Measurements from ENCODE around the gene LIG1. TPM values are rescaled to one million over a fixed set of nuclear protein-coding genes. Genes with fewer than 3 reads are reported as not detected.

LIG1 gene
- total and polyA plus RNA-seq, 2 of the 13 experiments (the other 11 are each of a cell fraction or from before 2014, with no cell fraction given) = 20.1 to 64.4 TPM

DNA sequence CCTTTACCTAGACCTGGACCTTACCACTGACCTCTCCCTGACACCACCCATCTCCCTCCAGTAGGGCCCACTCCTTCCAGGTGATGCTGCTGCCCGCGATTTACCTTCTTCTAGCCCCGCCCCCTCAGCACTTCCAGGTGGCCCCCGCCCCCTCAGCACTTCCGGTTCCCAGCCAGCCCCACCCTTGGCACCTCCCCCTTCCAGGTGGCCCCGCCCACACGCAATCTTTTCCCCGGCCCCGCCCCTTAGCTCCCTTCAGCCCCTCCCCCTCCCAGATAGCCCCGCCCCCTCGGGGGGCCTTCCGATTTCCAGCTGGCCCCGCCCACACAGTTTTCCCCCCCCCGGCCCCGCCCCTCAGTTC is 586 bp downstream of the LIG1 start:
- 4% methylated on average over 15 of the region's 15 CpGs for WGBS (ENCODE audit: low lambda C conversion rate)
- Histone ChIP-seq H3K27ac (ENCODE audit: extremely low read length, insufficient read depth, low read length) (peak overlapping the region; percentile 99), H4K20me1 (ENCODE audit: insufficient read depth, low read length) (no peaks in the 10 kb centered on the region; the same call in 1 of the 2 replicates), H3K4me3 (replicated peaks in 1 of 3; ENCODE audit: insufficient read depth in 1 of 3, low read depth in 2 of 3, low read length in 3 of 3) (peak overlapping the region; percentile 93 to 99 (median 96)), H3K79me2 (ENCODE audit: insufficient read depth, low read length) (peaks cover 32% of the 10 kb centered on the region), H3K27me3 (ENCODE audit: control insufficient read depth in 1 of 2, insufficient read depth in 2 of 2, low read length in 2 of 2) (no peaks in the 10 kb centered on the region; a peak in 1 of 5 replicates), H3K9me3 (ENCODE audit: low read length) (no peaks in the 10 kb centered on the region), H3K4me2 (ENCODE audit: low read depth, low read length) (peak overlapping the region; percentile 92), H3K36me3 (replicated peaks in 1 of 2; ENCODE audit: control insufficient read depth in 1 of 2, insufficient read depth in 2 of 2, low read length in 2 of 2) (peaks cover 5 to 19% of the 10 kb centered on the region in 2 experiments), H3K9ac (ENCODE audit: insufficient read depth, low read depth, low read length) (peak overlapping the region; percentile 81), H3K4me1 (ENCODE audit: insufficient read depth, low read length) (peaks cover 26% of the 10 kb centered on the region), H2AFZ (ENCODE audit: low read length) (no peak overlapping the region)
- intact Hi-C loops (cut with micrococcal nuclease; ENCODE audit: unreplicated experiment) (no loop called here), in situ Hi-C loops (cut with HindIII; ENCODE audit: extremely low pct_ligation_motif_present, low pct_unique_long_range_greater_than_20kb) (no loop called here)
- ATAC-seq = peak; percentile 6
- POLR2A ChIA-PET = interaction anchor here (0.6 to 3.4 kb wide), 8 partner anchors 13 to 91 kb away, joined by 3 to 20 read pairs (median 4); partner anchors contain the start of genes CARD8 and PLA2G4C
- FAIRE-seq = peak; percentile 50
- no TSS peak for BruUV-seq (replicated peaks)
- peak; percentile 45 for DNase-seq (ENCODE audit: low spot score)
- CTCF ChIA-PET (ENCODE audit: low intra/inter-chr PET ratio, low total read pairs) = interaction anchor here (1.8 kb wide), 1 partner anchor 91 kb away, joined by 4 read pairs; no protein-coding TSS in a partner anchor
- TF ChIP-seq HNRNPLL (IDR thresholded peaks at IDR 0.05; ENCODE audit: low read depth, low read length, poor library complexity, severe bottlenecking) (no peak), NCOR1 (IDR thresholded peaks at IDR 0.05; ENCODE audit: borderline replicate concordance, low read length) (no peak), MAZ (IDR thresholded peaks at IDR 0.05; ENCODE audit: borderline replicate concordance, low read depth, low read length) (no peak), MAZ (CRISPR knock-in tag; IDR thresholded peaks at IDR 0.05; ENCODE audit: low read depth) (no peak), SP1 (IDR thresholded peaks at IDR 0.05) (no peak), SP1 (CRISPR knock-in tag; IDR thresholded peaks at IDR 0.05) (peak; percentile 53; the same call in 1 of the 2 replicates), FOXK1 (CRISPR knock-in tag; IDR thresholded peaks at IDR 0.05; ENCODE audit: borderline replicate concordance, low read depth) (peak; percentile 19; the same call in 1 of the 2 replicates), MEIS1 (CRISPR knock-in tag; IDR thresholded peaks at IDR 0.05; ENCODE audit: borderline replicate concordance) (no peak), GABPA (IDR thresholded peaks at IDR 0.05; ENCODE audit: low read depth, low read length) (peak; percentile 44), GABPA (CRISPR knock-in tag; IDR thresholded peaks at IDR 0.05; ENCODE audit: low read depth) (peak; percentile 80), SP140L (CRISPR knock-in tag; IDR thresholded peaks at IDR 0.05; ENCODE audit: borderline replicate concordance) (no peak), TEAD3 (CRISPR knock-in tag; optimal IDR thresholded peaks at IDR 0.05; ENCODE audit: borderline replicate concordance) (no peak)
- TF ChIP-seq, protein P1, sequence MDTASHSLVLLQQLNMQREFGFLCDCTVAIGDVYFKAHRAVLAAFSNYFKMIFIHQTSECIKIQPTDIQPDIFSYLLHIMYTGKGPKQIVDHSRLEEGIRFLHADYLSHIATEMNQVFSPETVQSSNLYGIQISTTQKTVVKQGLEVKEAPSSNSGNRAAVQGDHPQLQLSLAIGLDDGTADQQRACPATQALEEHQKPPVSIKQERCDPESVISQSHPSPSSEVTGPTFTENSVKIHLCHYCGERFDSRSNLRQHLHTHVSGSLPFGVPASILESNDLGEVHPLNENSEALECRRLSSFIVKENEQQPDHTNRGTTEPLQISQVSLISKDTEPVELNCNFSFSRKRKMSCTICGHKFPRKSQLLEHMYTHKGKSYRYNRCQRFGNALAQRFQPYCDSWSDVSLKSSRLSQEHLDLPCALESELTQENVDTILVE (CRISPR knock-in tag; IDR thresholded peaks at IDR 0.05) = no peak
- TF ChIP-seq, protein P2, sequence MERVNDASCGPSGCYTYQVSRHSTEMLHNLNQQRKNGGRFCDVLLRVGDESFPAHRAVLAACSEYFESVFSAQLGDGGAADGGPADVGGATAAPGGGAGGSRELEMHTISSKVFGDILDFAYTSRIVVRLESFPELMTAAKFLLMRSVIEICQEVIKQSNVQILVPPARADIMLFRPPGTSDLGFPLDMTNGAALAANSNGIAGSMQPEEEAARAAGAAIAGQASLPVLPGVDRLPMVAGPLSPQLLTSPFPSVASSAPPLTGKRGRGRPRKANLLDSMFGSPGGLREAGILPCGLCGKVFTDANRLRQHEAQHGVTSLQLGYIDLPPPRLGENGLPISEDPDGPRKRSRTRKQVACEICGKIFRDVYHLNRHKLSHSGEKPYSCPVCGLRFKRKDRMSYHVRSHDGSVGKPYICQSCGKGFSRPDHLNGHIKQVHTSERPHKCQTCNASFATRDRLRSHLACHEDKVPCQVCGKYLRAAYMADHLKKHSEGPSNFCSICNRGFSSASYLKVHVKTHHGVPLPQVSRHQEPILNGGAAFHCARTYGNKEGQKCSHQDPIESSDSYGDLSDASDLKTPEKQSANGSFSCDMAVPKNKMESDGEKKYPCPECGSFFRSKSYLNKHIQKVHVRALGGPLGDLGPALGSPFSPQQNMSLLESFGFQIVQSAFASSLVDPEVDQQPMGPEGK (CRISPR knock-in tag; IDR thresholded peaks at IDR 0.05) = peak; percentile 64
- TF ChIP-seq, protein P3, sequence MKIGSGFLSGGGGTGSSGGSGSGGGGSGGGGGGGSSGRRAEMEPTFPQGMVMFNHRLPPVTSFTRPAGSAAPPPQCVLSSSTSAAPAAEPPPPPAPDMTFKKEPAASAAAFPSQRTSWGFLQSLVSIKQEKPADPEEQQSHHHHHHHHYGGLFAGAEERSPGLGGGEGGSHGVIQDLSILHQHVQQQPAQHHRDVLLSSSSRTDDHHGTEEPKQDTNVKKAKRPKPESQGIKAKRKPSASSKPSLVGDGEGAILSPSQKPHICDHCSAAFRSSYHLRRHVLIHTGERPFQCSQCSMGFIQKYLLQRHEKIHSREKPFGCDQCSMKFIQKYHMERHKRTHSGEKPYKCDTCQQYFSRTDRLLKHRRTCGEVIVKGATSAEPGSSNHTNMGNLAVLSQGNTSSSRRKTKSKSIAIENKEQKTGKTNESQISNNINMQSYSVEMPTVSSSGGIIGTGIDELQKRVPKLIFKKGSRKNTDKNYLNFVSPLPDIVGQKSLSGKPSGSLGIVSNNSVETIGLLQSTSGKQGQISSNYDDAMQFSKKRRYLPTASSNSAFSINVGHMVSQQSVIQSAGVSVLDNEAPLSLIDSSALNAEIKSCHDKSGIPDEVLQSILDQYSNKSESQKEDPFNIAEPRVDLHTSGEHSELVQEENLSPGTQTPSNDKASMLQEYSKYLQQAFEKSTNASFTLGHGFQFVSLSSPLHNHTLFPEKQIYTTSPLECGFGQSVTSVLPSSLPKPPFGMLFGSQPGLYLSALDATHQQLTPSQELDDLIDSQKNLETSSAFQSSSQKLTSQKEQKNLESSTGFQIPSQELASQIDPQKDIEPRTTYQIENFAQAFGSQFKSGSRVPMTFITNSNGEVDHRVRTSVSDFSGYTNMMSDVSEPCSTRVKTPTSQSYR (CRISPR knock-in tag; IDR thresholded peaks at IDR 0.05; ENCODE audit: borderline replicate concordance) = 0 out of 2 replicates have a peak, but pooled peaks have one; percentile 16
- TF ChIP-seq, protein P4, sequence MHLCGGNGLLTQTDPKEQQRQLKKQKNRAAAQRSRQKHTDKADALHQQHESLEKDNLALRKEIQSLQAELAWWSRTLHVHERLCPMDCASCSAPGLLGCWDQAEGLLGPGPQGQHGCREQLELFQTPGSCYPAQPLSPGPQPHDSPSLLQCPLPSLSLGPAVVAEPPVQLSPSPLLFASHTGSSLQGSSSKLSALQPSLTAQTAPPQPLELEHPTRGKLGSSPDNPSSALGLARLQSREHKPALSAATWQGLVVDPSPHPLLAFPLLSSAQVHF (CRISPR knock-in tag; IDR thresholded peaks at IDR 0.05) = no peak
- TF ChIP-seq, protein P5, sequence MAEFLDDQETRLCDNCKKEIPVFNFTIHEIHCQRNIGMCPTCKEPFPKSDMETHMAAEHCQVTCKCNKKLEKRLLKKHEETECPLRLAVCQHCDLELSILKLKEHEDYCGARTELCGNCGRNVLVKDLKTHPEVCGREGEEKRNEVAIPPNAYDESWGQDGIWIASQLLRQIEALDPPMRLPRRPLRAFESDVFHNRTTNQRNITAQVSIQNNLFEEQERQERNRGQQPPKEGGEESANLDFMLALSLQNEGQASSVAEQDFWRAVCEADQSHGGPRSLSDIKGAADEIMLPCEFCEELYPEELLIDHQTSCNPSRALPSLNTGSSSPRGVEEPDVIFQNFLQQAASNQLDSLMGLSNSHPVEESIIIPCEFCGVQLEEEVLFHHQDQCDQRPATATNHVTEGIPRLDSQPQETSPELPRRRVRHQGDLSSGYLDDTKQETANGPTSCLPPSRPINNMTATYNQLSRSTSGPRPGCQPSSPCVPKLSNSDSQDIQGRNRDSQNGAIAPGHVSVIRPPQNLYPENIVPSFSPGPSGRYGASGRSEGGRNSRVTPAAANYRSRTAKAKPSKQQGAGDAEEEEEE (CRISPR knock-in tag; IDR thresholded peaks at IDR 0.05; ENCODE audit: borderline replicate concordance) = no peak
